HepG2 (cell line): ENCODE results near the gene WRAP73. TPM values are rescaled to one million over a fixed set of nuclear protein-coding genes. Genes with fewer than 3 reads are reported as not detected.

ENCODE experiments used
- EEA1 ChIP-seq: sonication (generic); formaldehyde crosslinking; IDR thresholded peaks from 2 replicates; pipeline ENCODE4 v1.5.1; 2020; ENCODE audit warnings: mild to moderate bottlenecking, missing genetic modification reagents, borderline replicate concordance
- FOSL2 ChIP-seq: sonication (generic); formaldehyde crosslinking; IDR thresholded peaks from 2 replicates; pipeline ENCODE4 v1.4.0; 2020; ENCODE audit warnings: missing genetic modification reagents
- NFKBIZ ChIP-seq: IDR thresholded peaks from 2 replicates; pipeline ENCODE4 v1.6.1; 2018; ENCODE audit warnings: missing genetic modification reagents, missing compliant biosample characterization
- SOX6 ChIP-seq, 2 experiments: fragments of 450-650 bp in 1 of 2; sonication (generic) in 1 of 2; formaldehyde crosslinking in 1 of 2; IDR thresholded peaks; 2 replicates each; pipeline versions ENCODE4 v1.4.0 to v1.6.1; 2017 to 2020; ENCODE audit warnings: antibody characterized with exemption in 1 of 2, mild to moderate bottlenecking in 1 of 2, missing genetic modification reagents in 1 of 2
- XRCC5 ChIP-seq: fragments of 200-400 bp; formaldehyde crosslinking; optimal IDR thresholded peaks from 2 replicates; pipeline ENCODE3; 2017; ENCODE audit warnings: mild to moderate bottlenecking, low read length
- YEATS4 ChIP-seq: sonication (generic); formaldehyde crosslinking; IDR thresholded peaks from 2 replicates; pipeline ENCODE4 v1.4.0; 2020; ENCODE audit warnings: missing genetic modification reagents, borderline replicate concordance
- ZFAT ChIP-seq: sonication (generic); formaldehyde crosslinking; conservative IDR thresholded peaks from 2 replicates; pipeline ENCODE4 v1.8.1; 2023; ENCODE audit warnings: missing genetic modification reagents, inconsistent platforms
- ZFP36L1 ChIP-seq: sonication (generic); formaldehyde crosslinking; IDR thresholded peaks from 2 replicates; pipeline ENCODE4 v1.8.0; 2022; ENCODE audit warnings: mild to moderate bottlenecking, missing genetic modification reagents, moderate library complexity
- ZFP36L2 ChIP-seq: sonication (generic); formaldehyde crosslinking; IDR thresholded peaks from 2 replicates; pipeline ENCODE4 v1.4.0; 2020; ENCODE audit warnings: missing genetic modification reagents
- ZNF121 ChIP-seq: sonication (generic); formaldehyde crosslinking; IDR thresholded peaks from 2 replicates; pipeline ENCODE4 v1.5.0; 2020; ENCODE audit warnings: mild to moderate bottlenecking, missing genetic modification reagents
- ZNF232 ChIP-seq: sonication (generic); formaldehyde crosslinking; IDR thresholded peaks from 2 replicates; pipeline ENCODE4 v1.4.0; 2020; ENCODE audit warnings: missing genetic modification reagents, borderline replicate concordance
- ZNF24 ChIP-seq: fragments of 450-650 bp; IDR thresholded peaks from 2 replicates; pipeline ENCODE4 v1.6.1; 2017; ENCODE audit warnings: antibody characterized with exemption, mild to moderate bottlenecking
- ZNF768 ChIP-seq: sonication (generic); formaldehyde crosslinking; IDR thresholded peaks from 2 replicates; pipeline ENCODE4 v1.4.0; 2020; ENCODE audit warnings: missing genetic modification reagents
- polyA plus RNA-seq, 8 experiments: library from polyadenylated mRNA; depleted of rRNA in 3 of 8; stranded (reverse) in 7 of 8; unstranded in 1 of 8; fragments of >200 nt; fragmentation: Illumina TruSeq in 4 of 8; extraction: Trizol in 4 of 8; gene quantifications; 2 replicates each; pipeline versions ENCODE4 v1.2.1 to v1.2.3, GENCODE V29; 2011 to 2016; ENCODE audit warnings: low read depth in 4 of 8, missing spikeins in 1 of 8, mixed read lengths in 1 of 8; ENCODE audit not compliant: insufficient read depth in 1 of 8
- total RNA-seq, 5 experiments: library from RNA; depleted of rRNA; stranded (reverse); fragments of >200 nt; fragmentation: Illumina TruSeq; extraction: Trizol; gene quantifications; 2 replicates each; pipeline ENCODE4 v1.2.3, GENCODE V29; 2016; ENCODE audit warnings: low read depth in 1 of 5
- TF ChIP-seq, protein P1 (sequence below): sonication (generic); formaldehyde crosslinking; IDR thresholded peaks from 2 replicates; pipeline ENCODE4 v1.4.0; 2020; ENCODE audit warnings: missing genetic modification reagents
- TF ChIP-seq, protein P2 (sequence below): sonication (generic); formaldehyde crosslinking; IDR thresholded peaks from 2 replicates; pipeline ENCODE4 v1.5.0; 2020; ENCODE audit warnings: missing genetic modification reagents
- TF ChIP-seq, protein P3 (sequence below): sonication (generic); formaldehyde crosslinking; IDR thresholded peaks from 2 replicates; pipeline ENCODE4 v1.8.1; 2023; ENCODE audit warnings: missing genetic modification reagents, mild to moderate bottlenecking, borderline replicate concordance
- TF ChIP-seq, protein P4 (sequence below): sonication (generic); formaldehyde crosslinking; IDR thresholded peaks from 2 replicates; pipeline ENCODE4 v1.4.0; 2020; ENCODE audit warnings: missing genetic modification reagents, low read depth, mild to moderate bottlenecking, borderline replicate concordance
- TF ChIP-seq, protein P5 (sequence below): sonication (generic); formaldehyde crosslinking; IDR thresholded peaks from 2 replicates; pipeline ENCODE4 v1.4.0; 2020; ENCODE audit warnings: missing genetic modification reagents

Gene WRAP73
- total and polyA plus RNA-seq, 2 of the 13 experiments (the other 11 are each of a cell fraction or from before 2014, with no cell fraction given): 18.1 to 40.4 TPM

DNA sequence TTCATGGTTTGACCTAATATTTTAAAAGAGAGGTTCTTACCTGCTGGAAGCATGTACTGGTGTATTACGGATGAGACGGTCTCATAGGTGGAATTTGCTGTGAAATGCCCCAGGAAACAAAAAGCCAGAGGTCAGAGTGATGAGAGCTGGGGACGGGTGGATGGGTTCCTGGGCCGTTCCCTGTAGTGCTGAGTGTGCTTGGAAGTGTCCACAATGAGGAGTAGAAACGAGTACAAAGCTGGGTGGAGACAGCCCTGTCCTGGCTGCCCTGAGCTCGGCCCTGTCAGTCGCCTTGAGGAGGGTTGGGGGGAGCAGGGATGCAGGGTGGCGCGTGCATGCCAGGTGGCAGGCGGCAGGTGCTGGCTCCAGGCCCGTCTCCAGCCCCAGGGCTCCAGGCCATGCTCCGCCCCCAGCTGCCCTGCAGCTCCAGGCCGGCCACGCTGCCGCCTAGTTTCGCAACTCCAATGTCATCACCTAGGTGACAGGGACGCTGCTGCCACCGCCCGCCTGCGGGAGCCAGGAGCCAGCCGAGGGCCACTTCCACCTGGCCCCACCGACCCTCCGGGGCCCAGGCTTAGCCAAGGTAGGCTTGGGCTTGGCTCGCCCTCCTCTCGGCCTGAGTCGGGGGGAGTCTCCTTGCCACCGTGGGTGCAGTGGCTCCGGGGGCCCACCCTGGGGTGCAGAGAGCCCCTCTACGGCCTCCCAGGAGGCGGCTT lies 18.8 kb upstream of the WRAP73 start (continued):
- TF ChIP-seq, protein P1, sequence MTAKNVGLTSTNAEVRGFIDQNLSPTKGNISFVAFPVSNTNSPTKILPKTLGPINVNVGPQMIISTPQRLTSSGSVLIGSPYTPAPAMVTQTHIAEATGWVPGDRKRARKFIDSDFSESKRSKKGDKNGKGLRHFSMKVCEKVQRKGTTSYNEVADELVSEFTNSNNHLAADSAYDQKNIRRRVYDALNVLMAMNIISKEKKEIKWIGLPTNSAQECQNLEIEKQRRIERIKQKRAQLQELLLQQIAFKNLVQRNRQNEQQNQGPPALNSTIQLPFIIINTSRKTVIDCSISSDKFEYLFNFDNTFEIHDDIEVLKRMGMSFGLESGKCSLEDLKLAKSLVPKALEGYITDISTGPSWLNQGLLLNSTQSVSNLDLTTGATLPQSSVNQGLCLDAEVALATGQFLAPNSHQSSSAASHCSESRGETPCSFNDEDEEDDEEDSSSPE (CRISPR knock-in tag): peak; percentile 79
- TF ChIP-seq FOSL2 (CRISPR knock-in tag) (peak; percentile 52), ZNF768 (CRISPR knock-in tag) (peak; percentile 49; the same call in 1 of the 2 replicates), ZFP36L2 (CRISPR knock-in tag) (0 out of 2 replicates have a peak, but pooled peaks have one; percentile 52), XRCC5 (peak; percentile 27), ZNF24 (no peak), ZFAT (CRISPR knock-in tag) (no peak), YEATS4 (CRISPR knock-in tag) (peak; percentile 58; the same call in 1 of the 2 replicates), EEA1 (0 out of 2 replicates have a peak, but pooled peaks have one; percentile 43), NFKBIZ (CRISPR knock-in tag) (peak; percentile 65; the same call in 1 of the 2 replicates), SOX6 (IDR thresholded peaks at IDR 0.05) (no peak), SOX6 (CRISPR knock-in tag; IDR thresholded peaks at IDR 0.05) (peak; percentile 57), ZNF232 (CRISPR knock-in tag) (0 out of 2 replicates have a peak, but pooled peaks have one; percentile 56), ZNF121 (CRISPR knock-in tag) (no peak), ZFP36L1 (no peak)
- TF ChIP-seq, protein P2, sequence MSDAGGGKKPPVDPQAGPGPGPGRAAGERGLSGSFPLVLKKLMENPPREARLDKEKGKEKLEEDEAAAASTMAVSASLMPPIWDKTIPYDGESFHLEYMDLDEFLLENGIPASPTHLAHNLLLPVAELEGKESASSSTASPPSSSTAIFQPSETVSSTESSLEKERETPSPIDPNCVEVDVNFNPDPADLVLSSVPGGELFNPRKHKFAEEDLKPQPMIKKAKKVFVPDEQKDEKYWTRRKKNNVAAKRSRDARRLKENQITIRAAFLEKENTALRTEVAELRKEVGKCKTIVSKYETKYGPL: no peak
- TF ChIP-seq, protein P3, sequence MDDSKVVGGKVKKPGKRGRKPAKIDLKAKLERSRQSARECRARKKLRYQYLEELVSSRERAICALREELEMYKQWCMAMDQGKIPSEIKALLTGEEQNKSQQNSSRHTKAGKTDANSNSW: no peak
- TF ChIP-seq, protein P4, sequence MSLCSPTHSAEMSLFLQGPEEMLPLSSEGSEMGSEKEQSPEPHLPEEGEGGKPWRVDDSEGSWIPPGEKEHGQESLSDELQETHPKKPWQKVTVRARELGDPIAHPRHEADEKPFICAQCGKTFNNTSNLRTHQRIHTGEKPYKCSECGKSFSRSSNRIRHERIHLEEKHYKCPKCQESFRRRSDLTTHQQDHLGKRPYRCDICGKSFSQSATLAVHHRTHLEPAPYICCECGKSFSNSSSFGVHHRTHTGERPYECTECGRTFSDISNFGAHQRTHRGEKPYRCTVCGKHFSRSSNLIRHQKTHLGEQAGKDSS: peak; percentile 37; the same call in 1 of the 2 replicates
- TF ChIP-seq, protein P5, sequence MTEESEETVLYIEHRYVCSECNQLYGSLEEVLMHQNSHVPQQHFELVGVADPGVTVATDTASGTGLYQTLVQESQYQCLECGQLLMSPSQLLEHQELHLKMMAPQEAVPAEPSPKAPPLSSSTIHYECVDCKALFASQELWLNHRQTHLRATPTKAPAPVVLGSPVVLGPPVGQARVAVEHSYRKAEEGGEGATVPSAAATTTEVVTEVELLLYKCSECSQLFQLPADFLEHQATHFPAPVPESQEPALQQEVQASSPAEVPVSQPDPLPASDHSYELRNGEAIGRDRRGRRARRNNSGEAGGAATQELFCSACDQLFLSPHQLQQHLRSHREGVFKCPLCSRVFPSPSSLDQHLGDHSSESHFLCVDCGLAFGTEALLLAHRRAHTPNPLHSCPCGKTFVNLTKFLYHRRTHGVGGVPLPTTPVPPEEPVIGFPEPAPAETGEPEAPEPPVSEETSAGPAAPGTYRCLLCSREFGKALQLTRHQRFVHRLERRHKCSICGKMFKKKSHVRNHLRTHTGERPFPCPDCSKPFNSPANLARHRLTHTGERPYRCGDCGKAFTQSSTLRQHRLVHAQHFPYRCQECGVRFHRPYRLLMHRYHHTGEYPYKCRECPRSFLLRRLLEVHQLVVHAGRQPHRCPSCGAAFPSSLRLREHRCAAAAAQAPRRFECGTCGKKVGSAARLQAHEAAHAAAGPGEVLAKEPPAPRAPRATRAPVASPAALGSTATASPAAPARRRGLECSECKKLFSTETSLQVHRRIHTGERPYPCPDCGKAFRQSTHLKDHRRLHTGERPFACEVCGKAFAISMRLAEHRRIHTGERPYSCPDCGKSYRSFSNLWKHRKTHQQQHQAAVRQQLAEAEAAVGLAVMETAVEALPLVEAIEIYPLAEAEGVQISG: peak; percentile 76
